ENCODE results near the gene GALNTL6. TPM values are rescaled to one million over a fixed set of nuclear protein-coding genes. Genes with fewer than 3 reads are reported as not detected.
"Not testable (repeated sequence)": the region's sequence is repeated elsewhere in the genome, so short reads cannot be mapped to it uniquely, and the experiment has no call there.

GALNTL6 gene
- total RNA-seq, 1 donor from 2014 or later: 10.0 TPM

- no peak for DNase-seq
Observed at GRCh38 chr4:173025131-173025530, 1211.9 kb downstream of the GALNTL6 start.

- DNase-seq: no peak
Observed at GRCh38 chr4:173037242-173037641, 1224.0 kb downstream of the GALNTL6 start.

GRCh38 chr4:173038192-173038896 lies 1225.1 kb downstream of the GALNTL6 start:
- no peak for DNase-seq

GRCh38 chr4:173039617-173040577 lies 1226.7 kb downstream of the GALNTL6 start:
- no peak for DNase-seq

GRCh38 chr4:173041482-173041881 lies 1228.3 kb downstream of the GALNTL6 start:
- DNase-seq: no peak

- not testable (repeated sequence) for DNase-seq
Observed at GRCh38 chr4:173042139-173042538, 1228.9 kb downstream of the GALNTL6 start.

GRCh38 chr4:173044340-173044739 lies 1231.1 kb downstream of the GALNTL6 start:
- no peak for DNase-seq

- DNase-seq: no peak
Observed at GRCh38 chr4:173045571-173045970, 1232.4 kb downstream of the GALNTL6 start.

- DNase-seq: no peak
Observed at GRCh38 chr4:173046144-173046543, 1232.9 kb downstream of the GALNTL6 start.

GRCh38 chr4:173046818-173047217 lies 1233.6 kb downstream of the GALNTL6 start:
- no peak for DNase-seq

GRCh38 chr4:173051232-173051631 lies 1238.0 kb downstream of the GALNTL6 start:
- DNase-seq: no peak

GRCh38 chr4:173051716-173052115 lies 1238.5 kb downstream of the GALNTL6 start:
- DNase-seq: no peak

- no peak for DNase-seq
Observed at GRCh38 chr4:173052439-173052838, 1239.2 kb downstream of the GALNTL6 start.

GRCh38 chr4:173056271-173056670 lies 1243.1 kb downstream of the GALNTL6 start:
- no peak for DNase-seq

- no peak for DNase-seq
Observed at GRCh38 chr4:173056710-173057109, 1243.5 kb downstream of the GALNTL6 start.

- no peak for DNase-seq
Observed at GRCh38 chr4:173057442-173057841, 1244.2 kb downstream of the GALNTL6 start.

- DNase-seq: no peak
Observed at GRCh38 chr4:173057901-173058300, 1244.7 kb downstream of the GALNTL6 start.

- no peak for DNase-seq
Observed at GRCh38 chr4:173061160-173061559, 1248.0 kb downstream of the GALNTL6 start.

GRCh38 chr4:173073939-173074500 lies 1260.8 kb downstream of the GALNTL6 start:
- DNase-seq: no peak

GRCh38 chr4:173074501-173074946 lies 1261.3 kb downstream of the GALNTL6 start:
- DNase-seq: no peak

- DNase-seq: no peak
Observed at GRCh38 chr4:173076903-173077634, 1263.9 kb downstream of the GALNTL6 start.

GRCh38 chr4:173088144-173088543 lies 1274.9 kb downstream of the GALNTL6 start:
- no peak for DNase-seq
